ENCODE data around the gene CCDC120.

DNA sequence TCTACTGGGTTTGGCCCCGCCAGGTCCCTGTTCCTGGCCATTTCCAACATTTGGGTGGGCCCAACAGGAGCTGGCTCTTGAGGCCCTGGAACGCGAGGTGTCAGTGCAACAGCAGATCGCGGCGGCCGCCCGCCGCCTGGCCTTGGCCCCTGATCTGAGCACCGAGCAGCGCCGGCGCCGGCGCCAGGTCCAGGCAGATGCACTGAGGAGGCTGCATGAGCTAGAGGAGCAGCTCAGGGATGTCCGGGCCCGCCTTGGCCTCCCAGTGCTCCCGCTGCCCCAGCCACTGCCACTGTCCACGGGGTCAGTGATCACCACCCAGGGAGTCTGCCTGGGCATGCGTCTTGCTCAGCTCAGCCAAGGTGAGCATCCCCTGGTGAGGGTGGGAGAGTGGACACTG, 5.5 kb downstream of the CCDC120 start:
- TF ChIP-seq ADNP (tag; IDR thresholded peaks at IDR 0.05) (no peak), RFX5 (IDR thresholded peaks at IDR 0.05; ENCODE audit: low read depth, low read length) (no peak), ZNF143 (CRISPR knock-in tag; IDR thresholded peaks at IDR 0.05) (no peak), FOS (IDR thresholded peaks at IDR 0.05; ENCODE audit: extremely low read depth, insufficient read length) (no peak), CTBP1 (IDR thresholded peaks at IDR 0.05; ENCODE audit: borderline replicate concordance) (no peak), EGR1 (conservative IDR thresholded peaks at IDR 0.05) (no peak), SP1 (CRISPR knock-in tag; IDR thresholded peaks at IDR 0.05) (no peak), NFE2 (IDR thresholded peaks at IDR 0.05; ENCODE audit: low read depth) (no peak)
- TF ChIP-seq, protein P1, sequence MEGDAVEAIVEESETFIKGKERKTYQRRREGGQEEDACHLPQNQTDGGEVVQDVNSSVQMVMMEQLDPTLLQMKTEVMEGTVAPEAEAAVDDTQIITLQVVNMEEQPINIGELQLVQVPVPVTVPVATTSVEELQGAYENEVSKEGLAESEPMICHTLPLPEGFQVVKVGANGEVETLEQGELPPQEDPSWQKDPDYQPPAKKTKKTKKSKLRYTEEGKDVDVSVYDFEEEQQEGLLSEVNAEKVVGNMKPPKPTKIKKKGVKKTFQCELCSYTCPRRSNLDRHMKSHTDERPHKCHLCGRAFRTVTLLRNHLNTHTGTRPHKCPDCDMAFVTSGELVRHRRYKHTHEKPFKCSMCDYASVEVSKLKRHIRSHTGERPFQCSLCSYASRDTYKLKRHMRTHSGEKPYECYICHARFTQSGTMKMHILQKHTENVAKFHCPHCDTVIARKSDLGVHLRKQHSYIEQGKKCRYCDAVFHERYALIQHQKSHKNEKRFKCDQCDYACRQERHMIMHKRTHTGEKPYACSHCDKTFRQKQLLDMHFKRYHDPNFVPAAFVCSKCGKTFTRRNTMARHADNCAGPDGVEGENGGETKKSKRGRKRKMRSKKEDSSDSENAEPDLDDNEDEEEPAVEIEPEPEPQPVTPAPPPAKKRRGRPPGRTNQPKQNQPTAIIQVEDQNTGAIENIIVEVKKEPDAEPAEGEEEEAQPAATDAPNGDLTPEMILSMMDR (IDR thresholded peaks at IDR 0.05 in 2 of 3, conservative IDR thresholded peaks at IDR 0.05 in 1 of 3; ENCODE audit: insufficient read depth in 2 of 3, low read depth in 1 of 3, low read length in 3 of 3): no peak
- TF ChIP-seq, protein P2, sequence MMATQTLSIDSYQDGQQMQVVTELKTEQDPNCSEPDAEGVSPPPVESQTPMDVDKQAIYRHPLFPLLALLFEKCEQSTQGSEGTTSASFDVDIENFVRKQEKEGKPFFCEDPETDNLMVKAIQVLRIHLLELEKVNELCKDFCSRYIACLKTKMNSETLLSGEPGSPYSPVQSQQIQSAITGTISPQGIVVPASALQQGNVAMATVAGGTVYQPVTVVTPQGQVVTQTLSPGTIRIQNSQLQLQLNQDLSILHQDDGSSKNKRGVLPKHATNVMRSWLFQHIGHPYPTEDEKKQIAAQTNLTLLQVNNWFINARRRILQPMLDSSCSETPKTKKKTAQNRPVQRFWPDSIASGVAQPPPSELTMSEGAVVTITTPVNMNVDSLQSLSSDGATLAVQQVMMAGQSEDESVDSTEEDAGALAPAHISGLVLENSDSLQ (IDR thresholded peaks at IDR 0.05): no peak
- TF ChIP-seq, protein P3, sequence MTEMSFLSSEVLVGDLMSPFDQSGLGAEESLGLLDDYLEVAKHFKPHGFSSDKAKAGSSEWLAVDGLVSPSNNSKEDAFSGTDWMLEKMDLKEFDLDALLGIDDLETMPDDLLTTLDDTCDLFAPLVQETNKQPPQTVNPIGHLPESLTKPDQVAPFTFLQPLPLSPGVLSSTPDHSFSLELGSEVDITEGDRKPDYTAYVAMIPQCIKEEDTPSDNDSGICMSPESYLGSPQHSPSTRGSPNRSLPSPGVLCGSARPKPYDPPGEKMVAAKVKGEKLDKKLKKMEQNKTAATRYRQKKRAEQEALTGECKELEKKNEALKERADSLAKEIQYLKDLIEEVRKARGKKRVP (CRISPR knock-in tag; IDR thresholded peaks at IDR 0.05): no peak
- TF ChIP-seq, protein P4, sequence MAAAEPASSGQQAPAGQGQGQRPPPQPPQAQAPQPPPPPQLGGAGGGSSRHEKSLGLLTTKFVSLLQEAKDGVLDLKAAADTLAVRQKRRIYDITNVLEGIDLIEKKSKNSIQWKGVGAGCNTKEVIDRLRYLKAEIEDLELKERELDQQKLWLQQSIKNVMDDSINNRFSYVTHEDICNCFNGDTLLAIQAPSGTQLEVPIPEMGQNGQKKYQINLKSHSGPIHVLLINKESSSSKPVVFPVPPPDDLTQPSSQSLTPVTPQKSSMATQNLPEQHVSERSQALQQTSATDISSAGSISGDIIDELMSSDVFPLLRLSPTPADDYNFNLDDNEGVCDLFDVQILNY (CRISPR knock-in tag; IDR thresholded peaks at IDR 0.05): no peak
